Hematopoietic multipotent progenitor cell treated with erythropoietin and hydrocortisone succinate and interleukin-3 and kit ligand, for 17 days (in vitro differentiated cells): ENCODE measurements around the gene FNIP2.
"Not testable (repeated sequence)": the region's sequence is repeated elsewhere in the genome, so short reads cannot be mapped to it uniquely, and the experiment has no call there.

Experiments
- DNase-seq: peaks from one replicate; pipeline ENCODE4 v3.0.0-alpha.2; 2015; ENCODE audit warnings: low spot score

The FNIP2 gene

DNA sequence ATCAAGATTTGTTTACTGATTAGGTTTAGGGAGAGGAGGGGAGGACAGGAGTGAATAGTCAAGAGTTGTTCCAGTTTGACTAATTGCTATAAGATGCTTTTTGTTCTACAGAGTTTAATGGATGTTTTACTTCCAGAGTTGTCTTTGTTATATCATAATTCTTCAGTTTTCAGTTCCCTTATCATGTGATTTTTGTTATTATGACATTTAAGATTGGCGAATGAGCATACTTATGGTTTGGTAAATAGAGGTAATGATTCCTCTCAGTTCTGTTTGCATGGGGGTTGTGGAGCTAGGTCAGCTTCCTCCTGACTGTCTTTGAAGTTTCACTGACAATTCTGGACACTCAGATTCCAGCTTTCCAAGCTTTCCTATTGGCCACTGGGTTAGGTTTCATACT lies 24.6 kb downstream of the FNIP2 start:
- DNase-seq, result not testable (repeated sequence)

GRCh38 chr4:158796370-158797140 lies 27.7 kb downstream of the FNIP2 start:
- no peak for DNase-seq

- DNase-seq, result no peak
Measured at GRCh38 chr4:158798062-158798461, 29.2 kb downstream of the FNIP2 start.

GRCh38 chr4:158799013-158799770 lies 30.4 kb downstream of the FNIP2 start:
- DNase-seq, result no peak

- no peak for DNase-seq
Measured at GRCh38 chr4:158799856-158800255, 31.0 kb downstream of the FNIP2 start.

DNA sequence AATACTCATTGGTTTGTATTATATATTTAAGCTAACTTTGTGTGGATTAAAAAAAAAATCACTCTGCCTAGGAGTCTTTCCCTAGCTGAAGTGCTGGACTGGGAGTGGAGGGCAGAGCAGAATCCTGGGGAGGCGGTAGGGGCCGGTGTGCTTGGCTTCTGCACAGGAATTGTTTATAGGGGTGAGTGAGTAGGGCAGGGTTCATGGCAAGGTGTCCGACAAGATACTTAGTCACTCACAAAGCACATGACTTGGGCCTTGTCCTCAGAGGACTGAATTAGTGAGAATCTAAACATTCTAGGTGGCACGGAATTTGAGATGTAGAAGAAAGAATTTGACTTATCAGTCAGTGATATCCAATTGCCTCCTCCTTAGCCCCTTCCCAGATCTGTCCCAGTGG lies 32.2 kb downstream of the FNIP2 start:
- no peak for DNase-seq

DNA sequence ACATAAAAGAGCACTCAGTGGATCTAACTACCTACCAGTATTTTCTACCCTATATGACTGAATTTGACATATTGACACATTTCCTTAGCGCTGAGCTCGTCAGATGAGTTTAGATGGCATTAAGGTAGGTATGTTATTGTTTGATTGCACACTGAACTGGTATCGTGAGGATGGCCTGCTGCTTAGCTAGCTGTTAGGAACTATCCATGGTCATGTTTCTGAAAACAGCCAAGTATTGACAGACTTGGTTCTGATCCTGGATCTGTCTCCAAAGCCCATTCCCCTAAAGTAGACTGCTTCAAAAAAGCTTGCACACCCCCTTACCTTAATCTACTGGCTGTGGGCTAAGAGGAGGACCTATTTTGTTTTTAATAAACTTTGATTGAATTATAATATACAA lies 32.9 kb downstream of the FNIP2 start:
- DNase-seq, result no peak

GRCh38 chr4:158802914-158803313 lies 34.1 kb downstream of the FNIP2 start:
- no peak for DNase-seq

- no peak for DNase-seq
Measured at GRCh38 chr4:158805635-158806471, 37.0 kb downstream of the FNIP2 start.

DNA sequence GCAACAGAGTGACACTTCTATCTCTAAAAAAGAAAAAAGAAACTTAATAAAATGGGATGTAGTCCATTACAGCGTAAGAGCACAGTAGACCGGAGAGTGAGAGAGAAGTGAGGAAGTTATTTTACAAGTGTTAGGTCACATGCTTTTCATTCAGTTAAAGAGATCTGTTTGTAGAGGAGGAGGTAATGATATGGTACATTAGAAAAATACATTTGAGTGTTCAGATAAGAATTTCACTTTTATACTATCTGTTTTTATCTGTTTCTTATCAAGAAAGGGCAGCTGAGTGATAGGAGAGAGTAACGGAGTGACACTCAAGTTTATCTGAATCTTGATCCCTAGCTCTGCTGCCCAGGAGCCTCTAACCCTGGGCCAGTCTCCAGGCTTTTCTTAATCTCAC lies 38.9 kb downstream of the FNIP2 start:
- no peak for DNase-seq

DNA sequence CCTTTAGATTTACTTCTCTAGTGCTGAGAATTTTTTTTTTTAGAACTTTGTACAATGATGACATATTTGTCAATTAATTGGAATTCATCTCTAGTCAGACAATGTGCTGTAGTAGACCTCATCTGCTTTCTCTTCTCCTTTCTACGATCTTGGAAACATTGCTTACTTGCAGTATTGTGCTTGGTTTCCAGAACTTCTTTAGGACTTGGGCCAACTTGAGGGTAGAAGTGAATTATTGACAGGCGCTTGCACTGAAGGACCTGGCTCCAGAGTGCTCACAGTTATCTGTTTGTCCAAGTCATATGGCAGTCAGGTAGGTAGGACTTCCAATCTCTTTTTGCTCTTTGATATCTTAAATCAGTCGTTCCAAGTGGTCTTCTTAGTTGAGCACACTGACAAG lies 39.6 kb downstream of the FNIP2 start:
- DNase-seq, result no peak

DNA sequence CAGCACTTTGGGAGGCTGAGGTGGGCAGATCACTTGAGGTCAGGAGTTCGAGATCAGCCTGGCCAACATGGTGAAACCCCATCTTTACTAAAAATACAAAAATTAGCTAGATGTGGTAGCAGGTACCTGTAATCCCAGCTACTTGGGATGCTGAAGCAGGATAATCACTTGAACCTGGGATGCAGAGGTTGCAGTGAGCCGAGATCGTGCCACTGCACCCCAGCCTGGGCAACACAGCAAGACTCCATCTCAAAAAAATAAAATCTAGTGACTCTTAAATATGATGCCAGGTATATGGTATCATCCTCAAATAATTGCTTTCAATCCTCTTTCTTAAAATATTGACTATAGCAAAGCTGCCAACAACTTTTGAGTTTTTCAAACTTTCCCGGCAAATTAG lies 40.4 kb downstream of the FNIP2 start:
- DNase-seq, result not testable (repeated sequence)

GRCh38 chr4:158809611-158810486 lies 41.0 kb downstream of the FNIP2 start:
- no peak for DNase-seq

DNA sequence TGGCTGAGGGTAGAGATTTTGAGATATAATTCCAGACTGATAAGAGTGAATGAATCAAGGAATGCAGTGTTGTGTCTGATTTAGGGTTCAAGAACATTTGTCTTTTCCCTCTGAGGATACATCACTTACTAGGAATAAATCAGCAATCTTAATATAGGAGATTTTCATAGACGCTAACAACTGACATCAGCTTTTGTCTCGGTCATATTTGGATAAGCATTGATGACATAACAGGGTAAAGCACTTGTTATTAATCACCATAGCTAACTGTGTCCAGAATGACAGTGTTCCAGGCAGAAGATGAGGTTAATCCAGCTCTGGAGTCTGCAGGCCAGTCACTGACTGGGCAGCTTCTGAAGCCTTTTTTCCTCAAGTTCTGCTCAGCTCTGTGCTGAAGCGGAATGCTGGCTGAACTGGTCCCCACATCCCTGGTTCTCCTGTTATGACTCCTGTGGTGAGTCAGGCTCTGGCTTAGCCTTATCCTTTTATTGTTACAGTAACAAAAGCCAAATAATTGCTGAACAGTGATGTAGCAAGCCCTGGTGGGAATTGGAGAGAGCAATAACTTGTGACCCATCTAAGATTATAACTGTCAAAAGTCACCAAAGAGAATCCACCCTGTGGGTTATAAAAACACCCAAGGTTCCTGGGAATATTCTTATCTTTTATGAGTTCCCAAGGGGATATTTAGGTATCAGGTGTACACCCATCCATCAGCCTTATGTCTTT lies 41.8 kb downstream of the FNIP2 start:
- DNase-seq, result no peak

DNA sequence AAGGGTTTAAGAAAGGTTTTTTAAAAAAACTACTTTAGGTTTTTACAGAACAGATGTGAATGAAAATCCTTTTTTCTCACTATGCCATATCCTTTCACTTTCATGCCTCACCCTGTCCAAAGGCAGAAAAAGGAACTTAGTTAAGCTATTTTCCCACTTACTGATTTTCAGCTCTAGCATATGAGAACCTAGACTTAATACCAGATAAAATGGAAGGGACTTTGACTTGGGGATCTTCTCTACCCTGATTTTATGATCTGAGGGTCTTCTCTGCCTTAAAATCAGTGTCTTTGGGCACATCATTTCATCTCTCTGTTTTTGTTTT lies 42.4 kb downstream of the FNIP2 start:
- DNase-seq, result no peak

GRCh38 chr4:158811704-158812103 lies 42.9 kb downstream of the FNIP2 start:
- no peak for DNase-seq

- no peak for DNase-seq
Measured at GRCh38 chr4:158812133-158812532, 43.3 kb downstream of the FNIP2 start.

DNA sequence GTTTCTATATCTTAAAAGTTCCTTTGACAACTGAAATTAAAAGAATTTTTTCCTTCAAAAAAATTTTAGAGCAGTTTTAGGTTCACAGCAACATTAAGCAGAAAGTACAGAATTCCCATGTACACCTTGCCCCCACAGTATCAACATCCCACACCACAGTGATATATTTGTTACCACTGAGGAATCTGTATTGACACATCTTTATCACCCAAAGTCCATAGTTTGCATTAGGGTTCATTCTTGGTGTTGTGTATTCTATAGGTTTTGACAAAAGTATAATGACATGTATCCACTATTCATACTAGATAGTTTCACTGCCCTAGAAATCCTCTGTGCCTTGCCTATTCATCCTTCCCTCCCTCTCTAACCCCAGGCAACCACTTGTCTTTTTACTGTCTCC lies 43.7 kb downstream of the FNIP2 start:
- DNase-seq, result no peak

DNA sequence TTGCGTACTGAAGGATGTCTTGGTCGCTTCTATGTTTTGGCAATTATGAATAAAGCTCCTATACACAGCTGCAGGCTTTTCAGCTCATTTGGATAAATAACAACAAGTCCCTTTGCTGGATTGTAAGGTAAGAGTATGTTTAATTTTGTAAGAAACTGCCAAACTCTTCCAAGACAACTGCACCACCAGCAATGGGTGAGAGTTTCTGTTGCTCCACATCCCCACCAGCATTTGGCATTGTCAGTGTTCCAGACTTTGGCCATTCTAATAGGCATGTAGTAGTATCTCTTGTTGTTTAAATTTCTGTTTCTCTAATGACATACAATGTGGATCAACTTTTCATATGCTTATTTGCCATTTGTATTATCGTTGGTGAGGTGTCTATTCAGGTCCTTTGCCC lies 44.3 kb downstream of the FNIP2 start:
- no peak for DNase-seq

DNA sequence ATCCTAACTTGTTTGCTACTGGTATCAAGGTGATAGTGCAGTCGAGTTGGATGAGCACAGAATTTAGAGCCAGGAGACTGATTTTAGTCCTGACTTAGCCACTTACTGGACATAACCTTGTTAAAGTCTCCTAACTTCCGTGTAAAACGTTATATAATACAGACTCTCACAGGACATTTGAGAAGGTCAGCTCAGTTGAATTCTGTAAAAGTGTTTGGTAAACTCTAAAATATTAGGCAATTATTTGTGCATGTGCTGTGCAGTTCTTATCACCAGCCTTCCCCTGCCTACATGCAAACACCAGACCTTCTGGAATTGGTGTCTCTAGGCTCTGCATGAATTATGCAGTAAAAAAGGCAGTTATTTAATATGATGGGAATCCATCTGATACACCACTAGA lies 45.4 kb downstream of the FNIP2 start:
- DNase-seq, result no peak

- no peak for DNase-seq
Measured at GRCh38 chr4:158814636-158815330, 46.0 kb downstream of the FNIP2 start.
